Measurements from ENCODE around the gene ZNF740. TPM values are rescaled to one million over a fixed set of nuclear protein-coding genes. Genes with fewer than 3 reads are reported as not detected.

Gene ZNF740
- total RNA-seq, 4 donors from 2014 or later = 14.9 to 27.7 (median 17.4) TPM

DNA sequence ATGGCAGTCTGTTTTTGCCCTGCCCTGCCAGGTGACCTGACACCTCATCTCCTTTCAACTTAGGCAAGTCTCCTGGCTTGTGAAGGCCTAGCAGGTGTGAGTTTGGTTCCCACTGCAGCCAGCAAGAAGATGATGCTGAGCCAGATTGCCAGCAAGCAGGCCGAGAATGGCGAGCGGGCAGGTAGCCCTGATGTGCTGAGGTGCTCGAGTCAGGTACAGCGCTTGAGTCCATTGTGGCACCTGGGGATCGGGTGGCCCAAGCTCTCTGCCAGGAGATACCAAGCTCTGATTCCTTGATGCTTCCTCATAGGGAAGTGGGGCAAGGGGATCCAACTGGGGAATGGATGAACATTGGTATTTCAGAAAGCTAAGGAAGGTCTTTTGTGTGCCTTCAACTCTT is 4.3 kb downstream of the ZNF740 start:
- Histone ChIP-seq H3K27ac (peak overlapping the region in 1 of 4 donors; percentile 98), H3K4me1 (peaks cover 5 to 62% (median 33%) of the 10 kb centered on the region in 3 donors), H3K9me3 (no peaks in the 10 kb centered on the region), H3K27me3 (no peaks in the 10 kb centered on the region), H3K36me3 (peaks cover 0 to 74% of the 10 kb centered on the region in 2 donors), H3K4me3 (no peak overlapping the region)
- no peak for TF ChIP-seq EP300 (IDR thresholded peaks at IDR 0.05)
- TF ChIP-seq POLR2A (IDR thresholded peaks at IDR 0.05) = no peak
- TF ChIP-seq POLR2AphosphoS5 (IDR thresholded peaks at IDR 0.05) = no peak
- TF ChIP-seq, protein P1, sequence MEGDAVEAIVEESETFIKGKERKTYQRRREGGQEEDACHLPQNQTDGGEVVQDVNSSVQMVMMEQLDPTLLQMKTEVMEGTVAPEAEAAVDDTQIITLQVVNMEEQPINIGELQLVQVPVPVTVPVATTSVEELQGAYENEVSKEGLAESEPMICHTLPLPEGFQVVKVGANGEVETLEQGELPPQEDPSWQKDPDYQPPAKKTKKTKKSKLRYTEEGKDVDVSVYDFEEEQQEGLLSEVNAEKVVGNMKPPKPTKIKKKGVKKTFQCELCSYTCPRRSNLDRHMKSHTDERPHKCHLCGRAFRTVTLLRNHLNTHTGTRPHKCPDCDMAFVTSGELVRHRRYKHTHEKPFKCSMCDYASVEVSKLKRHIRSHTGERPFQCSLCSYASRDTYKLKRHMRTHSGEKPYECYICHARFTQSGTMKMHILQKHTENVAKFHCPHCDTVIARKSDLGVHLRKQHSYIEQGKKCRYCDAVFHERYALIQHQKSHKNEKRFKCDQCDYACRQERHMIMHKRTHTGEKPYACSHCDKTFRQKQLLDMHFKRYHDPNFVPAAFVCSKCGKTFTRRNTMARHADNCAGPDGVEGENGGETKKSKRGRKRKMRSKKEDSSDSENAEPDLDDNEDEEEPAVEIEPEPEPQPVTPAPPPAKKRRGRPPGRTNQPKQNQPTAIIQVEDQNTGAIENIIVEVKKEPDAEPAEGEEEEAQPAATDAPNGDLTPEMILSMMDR (IDR thresholded peaks at IDR 0.05) = no peak
- 87% methylated on average over 4 of the region's 6 CpGs; no CpG with 5 or more reads in 1 of the 2 donors for WGBS, 2 donors (ENCODE audit: low coverage in 1 of 2)
- no peak for ATAC-seq

DNA sequence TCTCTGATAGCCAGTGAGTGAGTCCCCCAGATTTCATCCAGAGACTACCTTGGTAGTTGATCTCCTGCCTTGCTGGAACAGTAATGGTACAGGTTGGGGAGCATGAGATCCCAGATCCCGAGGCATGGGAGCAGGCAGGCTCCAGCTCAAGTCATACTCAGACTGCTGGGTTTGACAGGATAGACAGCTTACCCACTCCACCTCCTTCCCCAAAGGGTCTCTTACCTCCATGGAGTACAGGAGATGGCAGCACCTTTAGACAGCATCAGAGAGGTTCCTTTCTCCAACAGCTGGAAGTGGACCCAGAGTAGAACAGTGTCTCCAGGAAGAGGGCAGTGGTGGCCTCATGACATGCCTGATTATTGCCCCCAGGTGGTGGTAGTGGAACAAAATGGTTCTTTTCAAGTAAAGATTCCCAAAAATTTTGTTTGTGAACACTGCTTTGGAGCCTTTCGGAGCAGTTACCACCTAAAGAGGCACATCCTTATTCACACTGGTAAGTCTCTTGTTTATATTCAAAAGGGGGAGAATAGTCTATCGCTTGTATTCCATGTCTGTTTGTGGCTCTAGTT is 5.1 kb downstream of the ZNF740 start:
- H3K4me1 ChIP-seq = peaks cover 5 to 68% (median 34%) of the 10 kb centered on the region in 3 donors
- H3K9me3 ChIP-seq = no peaks in the 10 kb centered on the region
- TF ChIP-seq, protein P1 (IDR thresholded peaks at IDR 0.05) = no peak
- TF ChIP-seq POLR2AphosphoS5 (IDR thresholded peaks at IDR 0.05) (no peak), POLR2A (IDR thresholded peaks at IDR 0.05) (no peak), EP300 (IDR thresholded peaks at IDR 0.05) (no peak)
- H3K4me3 ChIP-seq = no peak overlapping the region
- H3K36me3 ChIP-seq = peaks cover 0 to 74% of the 10 kb centered on the region in 2 donors
- ATAC-seq = no peak
- WGBS, 2 donors (ENCODE audit: low coverage in 1 of 2) = 93 to 97% methylated on average over 3 of the region's 3 CpGs
- no peak overlapping the region for H3K27ac ChIP-seq
- no peaks in the 10 kb centered on the region for H3K27me3 ChIP-seq

DNA sequence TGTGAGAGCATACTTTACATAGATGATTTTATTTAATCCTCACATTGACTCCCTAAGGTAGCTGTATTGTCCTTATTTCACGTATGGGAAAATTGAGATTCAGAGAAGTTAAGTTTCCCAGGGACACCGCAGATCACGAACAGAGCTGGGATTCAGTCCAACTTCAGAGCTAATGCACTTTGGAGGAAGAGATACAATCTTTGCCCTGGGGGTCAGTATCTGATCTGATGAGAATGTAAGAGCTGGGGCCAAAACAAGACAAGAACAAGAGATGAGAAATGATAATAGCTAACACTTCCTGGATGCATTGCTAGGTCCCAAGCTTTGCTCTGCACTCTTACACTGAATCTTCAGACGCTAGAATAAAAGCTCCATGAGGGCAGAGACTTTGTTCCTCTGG is 6.2 kb downstream of the ZNF740 start:
- Histone ChIP-seq H3K4me1 (peaks cover 5 to 62% (median 30%) of the 10 kb centered on the region in 3 donors), H3K9me3 (no peaks in the 10 kb centered on the region), H3K27me3 (no peaks in the 10 kb centered on the region), H3K27ac (no peak overlapping the region), H3K36me3 (peaks cover 0 to 82% of the 10 kb centered on the region in 2 donors), H3K4me3 (no peak overlapping the region)
- WGBS, 2 donors (ENCODE audit: low coverage in 1 of 2) = 66 to 93% methylated on average over 4 of the region's 4 CpGs
- ATAC-seq = no peak
- TF ChIP-seq EP300 (IDR thresholded peaks at IDR 0.05) (no peak), POLR2AphosphoS5 (IDR thresholded peaks at IDR 0.05) (no peak), POLR2A (IDR thresholded peaks at IDR 0.05) (no peak)
- TF ChIP-seq, protein P1 (IDR thresholded peaks at IDR 0.05) = no peak

DNA sequence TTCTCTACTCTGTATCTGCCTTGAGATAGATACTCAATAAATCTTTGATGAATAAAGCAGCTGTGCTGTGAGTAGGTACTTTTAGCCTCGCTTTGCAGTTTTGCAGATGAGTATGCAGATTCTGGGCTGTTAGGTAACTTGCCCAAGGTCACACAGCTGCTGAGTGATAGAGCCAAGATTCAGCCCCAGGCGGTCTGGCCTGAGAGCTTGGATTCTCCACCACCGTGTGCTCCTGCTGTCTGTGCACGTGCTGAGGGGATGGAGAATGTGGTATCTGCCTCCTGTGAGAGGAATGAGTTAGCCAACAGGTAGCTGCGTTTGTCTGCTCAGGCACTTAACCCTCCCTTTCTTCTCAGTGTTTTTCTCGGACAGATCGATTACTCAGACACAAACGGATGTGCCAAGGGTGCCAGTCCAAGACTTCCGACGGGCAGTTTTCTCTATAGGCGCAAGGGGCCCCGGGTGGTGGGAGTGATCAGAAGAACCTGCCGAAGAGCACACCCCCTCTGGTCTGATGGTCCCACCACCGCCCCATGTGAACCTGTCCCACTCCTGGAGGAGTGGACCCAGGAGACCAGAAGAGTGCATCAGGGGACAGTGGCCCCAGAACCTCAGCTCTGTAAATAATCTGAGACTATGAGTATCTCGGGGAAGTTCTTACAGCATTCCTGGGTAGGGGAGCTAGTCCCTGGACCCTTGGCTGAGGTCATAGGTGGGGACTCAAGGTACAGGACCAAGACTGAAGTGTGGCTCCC is 6.8 kb downstream of the ZNF740 start:
- no peak overlapping the region for H3K27ac ChIP-seq
- H3K27me3 ChIP-seq = no peaks in the 10 kb centered on the region
- H3K9me3 ChIP-seq = no peaks in the 10 kb centered on the region
- 75% methylated on average over 1 to 9 of the region's 15 CpGs for WGBS, 2 donors (ENCODE audit: low coverage in 1 of 2)
- H3K4me1 ChIP-seq = peaks cover 1 to 56% (median 24%) of the 10 kb centered on the region in 3 donors
- no peak for TF ChIP-seq POLR2A (IDR thresholded peaks at IDR 0.05)
- TF ChIP-seq, protein P1 (IDR thresholded peaks at IDR 0.05) = no peak
- no peak for TF ChIP-seq POLR2AphosphoS5 (IDR thresholded peaks at IDR 0.05)
- TF ChIP-seq EP300 (IDR thresholded peaks at IDR 0.05) = no peak
- no peak for ATAC-seq
- peaks cover 0 to 79% of the 10 kb centered on the region in 2 donors for H3K36me3 ChIP-seq
- no peak overlapping the region for H3K4me3 ChIP-seq

Measured in gastroesophageal sphincter (tissue), 4 donors.